ENCODE measurements around the gene AHI1.

GRCh38 chr6:135281964-135282363 lies 215.6 kb downstream of the AHI1 start:
- TF ChIP-seq CTCF (IDR thresholded peaks at IDR 0.05) = no peak
- no peak for TF ChIP-seq POLR2A (IDR thresholded peaks at IDR 0.05)
